Fibroblast of pulmonary artery (primary cell): Measurements from ENCODE around the gene UBE2S.

Source experiments
- DNase-seq: peaks from one replicate; pipeline ENCODE4 v3.0.0-alpha.2; 2010; ENCODE audit warnings: low read depth
- H3K4me3 ChIP-seq: replicated peaks from 2 replicates; pipeline ENCODE4 v1.5.1; 2011; ENCODE audit warnings: low read depth, mild to moderate bottlenecking, control low read depth, low read length, moderate library complexity
- CTCF ChIP-seq: IDR thresholded peaks from 2 replicates; pipeline ENCODE4 v1.5.1; 2011; ENCODE audit warnings: mild to moderate bottlenecking, control low read depth, low read length, inconsistent platforms; ENCODE audit errors: missing control alignments

The UBE2S gene

GRCh38 chr19:55443045-55443823 is 35.6 kb upstream of the UBE2S start, which contains the start of gene SHISA7:
Gene SHISA7 (minus strand): TSS chr19:55443300. CDS start chr19:55442863, 437 bp downstream.
- no peak within 1 kb of the TSS for H3K4me3 ChIP-seq
- DNase-seq = no peak
- TF ChIP-seq CTCF = no peak

DNA sequence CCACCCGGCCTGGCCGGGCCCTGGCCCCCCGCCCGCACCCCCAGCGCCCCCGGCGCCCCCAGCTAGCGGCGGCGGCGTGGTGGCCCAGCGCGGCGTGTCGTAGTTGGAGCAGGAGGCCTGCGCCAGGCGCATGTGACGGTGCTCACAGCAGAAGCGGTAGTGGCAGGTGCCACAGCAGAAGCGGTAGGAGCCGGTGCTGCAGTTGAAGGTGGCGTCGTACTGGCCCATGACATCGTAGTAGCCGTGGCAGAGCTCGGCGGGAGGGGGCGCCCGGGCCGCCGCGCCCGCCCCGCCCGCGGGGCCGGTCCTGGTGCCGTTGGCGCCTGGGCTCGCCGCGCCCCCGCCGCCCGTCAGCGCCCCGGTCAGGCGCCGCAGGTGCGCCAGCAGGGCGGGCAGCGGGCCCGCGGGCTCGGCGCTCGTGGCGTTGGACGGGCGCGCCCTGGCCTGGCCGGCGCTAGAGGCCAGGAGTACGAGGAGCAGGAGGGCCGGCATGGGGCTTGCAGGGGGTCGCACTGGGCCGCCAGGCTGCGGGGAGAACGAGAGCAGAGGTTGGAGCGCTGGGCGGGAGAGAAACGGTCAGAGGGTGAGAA is 34.9 kb upstream of the UBE2S start:
- no peak overlapping the region for H3K4me3 ChIP-seq
- no peak for DNase-seq
- TF ChIP-seq CTCF = no peak

DNA sequence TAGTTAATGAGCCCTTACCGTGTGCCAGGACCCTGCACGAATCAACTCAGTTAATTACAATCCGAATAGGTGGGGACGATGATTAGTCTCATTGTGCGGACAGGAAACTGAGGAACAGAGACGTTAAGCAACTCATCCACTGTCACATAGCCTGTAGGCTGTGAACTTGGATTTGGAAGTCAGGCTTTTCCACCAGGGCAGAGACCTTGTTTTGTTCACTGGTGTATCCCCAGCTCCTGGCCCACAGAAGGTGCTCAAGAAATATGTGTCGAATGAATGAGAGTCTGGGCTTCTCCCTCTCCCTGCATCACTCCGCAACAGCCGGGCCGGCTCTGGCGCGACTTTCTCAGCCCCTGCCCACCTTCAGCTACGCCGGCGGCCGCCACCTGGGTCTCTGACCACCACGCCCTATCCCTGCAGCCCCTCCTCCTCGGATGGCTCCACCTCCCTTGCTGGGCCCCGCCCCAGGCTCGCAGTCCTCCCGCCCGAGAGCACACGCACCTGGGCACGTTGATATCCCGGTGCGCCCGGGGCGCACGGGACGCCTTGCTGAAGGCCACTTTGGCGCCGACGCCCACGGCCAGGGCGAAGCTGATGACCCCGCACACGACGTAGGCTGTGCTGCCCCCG is 34.2 kb upstream of the UBE2S start:
- no peak for TF ChIP-seq CTCF
- DNase-seq = no peak
- H3K4me3 ChIP-seq = no peak overlapping the region

DNA sequence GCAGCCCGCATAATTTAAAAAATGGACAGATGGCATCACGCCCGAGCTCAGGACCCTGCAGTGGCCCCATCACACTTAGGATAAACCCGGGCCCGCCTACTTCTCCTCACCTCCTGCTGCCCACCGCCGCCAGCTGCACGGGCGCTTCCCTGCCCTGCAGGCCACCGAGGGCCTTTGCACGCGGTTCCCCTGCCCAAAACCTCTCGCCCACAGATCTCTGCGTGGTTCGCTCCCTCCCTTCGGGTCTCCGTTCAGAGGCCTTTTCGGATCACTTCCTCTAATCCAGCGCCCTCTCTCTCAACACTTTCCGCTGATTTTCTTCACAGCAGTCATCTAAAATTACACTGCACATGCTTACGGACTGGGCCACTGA is 33.7 kb upstream of the UBE2S start:
- DNase-seq = no peak
- no peak for TF ChIP-seq CTCF
- no peak overlapping the region for H3K4me3 ChIP-seq

GRCh38 chr19:55440411-55441105 is 33.0 kb upstream of the UBE2S start:
- H3K4me3 ChIP-seq = no peak overlapping the region
- no peak for TF ChIP-seq CTCF
- no peak for DNase-seq

DNA sequence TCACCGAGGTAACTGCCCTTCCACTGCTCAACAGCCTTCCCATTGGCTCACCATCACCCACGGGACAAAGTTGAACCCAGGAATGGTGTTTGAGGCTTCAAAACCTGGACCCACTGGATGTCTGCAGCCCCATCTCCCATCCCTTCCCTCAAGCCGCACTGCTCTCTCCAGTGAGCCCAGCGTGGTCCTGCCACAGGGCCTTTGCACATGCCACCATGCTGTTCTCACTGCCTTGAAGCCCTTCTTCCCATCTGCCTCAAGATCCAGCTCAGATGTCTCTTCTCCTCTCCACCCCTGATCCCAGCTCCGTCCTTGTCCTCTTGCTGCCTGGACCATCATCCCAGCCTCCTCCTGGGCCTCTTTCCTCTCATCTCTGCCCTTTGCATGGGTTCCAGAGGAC is 31.5 kb upstream of the UBE2S start:
- H3K4me3 ChIP-seq = no peak overlapping the region
- TF ChIP-seq CTCF = no peak
- DNase-seq = no peak
